ENCODE measurements around the gene AIFM3. TPM values are rescaled to one million over a fixed set of nuclear protein-coding genes. Genes with fewer than 3 reads are reported as not detected.
A peak's percentile ranks its signal among the peaks of the same experiment; 100 is the strongest.

Gene AIFM3
- total and polyA plus RNA-seq, 2 of the 13 experiments (the other 11 are each of a cell fraction or from before 2014, with no cell fraction given): 9.0 to 15.3 TPM

- TF ChIP-seq THYN1 (CRISPR knock-in tag; IDR thresholded peaks at IDR 0.05; ENCODE audit: borderline replicate concordance, low read depth): no peak
- TF ChIP-seq ZNF382 (CRISPR knock-in tag; IDR thresholded peaks at IDR 0.05; ENCODE audit: borderline replicate concordance): no peak
- no peak for TF ChIP-seq ZNF326 (CRISPR knock-in tag; IDR thresholded peaks at IDR 0.05; ENCODE audit: borderline replicate concordance)
- TF ChIP-seq ZNF816 (CRISPR knock-in tag; IDR thresholded peaks at IDR 0.05; ENCODE audit: borderline replicate concordance): no peak
- TF ChIP-seq IRF1 (CRISPR knock-in tag; IDR thresholded peaks at IDR 0.05; ENCODE audit: low read depth): no peak
- TF ChIP-seq, protein P1, sequence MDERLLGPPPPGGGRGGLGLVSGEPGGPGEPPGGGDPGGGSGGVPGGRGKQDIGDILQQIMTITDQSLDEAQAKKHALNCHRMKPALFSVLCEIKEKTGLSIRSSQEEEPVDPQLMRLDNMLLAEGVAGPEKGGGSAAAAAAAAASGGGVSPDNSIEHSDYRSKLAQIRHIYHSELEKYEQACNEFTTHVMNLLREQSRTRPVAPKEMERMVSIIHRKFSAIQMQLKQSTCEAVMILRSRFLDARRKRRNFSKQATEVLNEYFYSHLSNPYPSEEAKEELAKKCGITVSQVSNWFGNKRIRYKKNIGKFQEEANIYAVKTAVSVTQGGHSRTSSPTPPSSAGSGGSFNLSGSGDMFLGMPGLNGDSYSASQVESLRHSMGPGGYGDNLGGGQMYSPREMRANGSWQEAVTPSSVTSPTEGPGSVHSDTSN (CRISPR knock-in tag; IDR thresholded peaks at IDR 0.05): no peak
- TF ChIP-seq, protein P2, sequence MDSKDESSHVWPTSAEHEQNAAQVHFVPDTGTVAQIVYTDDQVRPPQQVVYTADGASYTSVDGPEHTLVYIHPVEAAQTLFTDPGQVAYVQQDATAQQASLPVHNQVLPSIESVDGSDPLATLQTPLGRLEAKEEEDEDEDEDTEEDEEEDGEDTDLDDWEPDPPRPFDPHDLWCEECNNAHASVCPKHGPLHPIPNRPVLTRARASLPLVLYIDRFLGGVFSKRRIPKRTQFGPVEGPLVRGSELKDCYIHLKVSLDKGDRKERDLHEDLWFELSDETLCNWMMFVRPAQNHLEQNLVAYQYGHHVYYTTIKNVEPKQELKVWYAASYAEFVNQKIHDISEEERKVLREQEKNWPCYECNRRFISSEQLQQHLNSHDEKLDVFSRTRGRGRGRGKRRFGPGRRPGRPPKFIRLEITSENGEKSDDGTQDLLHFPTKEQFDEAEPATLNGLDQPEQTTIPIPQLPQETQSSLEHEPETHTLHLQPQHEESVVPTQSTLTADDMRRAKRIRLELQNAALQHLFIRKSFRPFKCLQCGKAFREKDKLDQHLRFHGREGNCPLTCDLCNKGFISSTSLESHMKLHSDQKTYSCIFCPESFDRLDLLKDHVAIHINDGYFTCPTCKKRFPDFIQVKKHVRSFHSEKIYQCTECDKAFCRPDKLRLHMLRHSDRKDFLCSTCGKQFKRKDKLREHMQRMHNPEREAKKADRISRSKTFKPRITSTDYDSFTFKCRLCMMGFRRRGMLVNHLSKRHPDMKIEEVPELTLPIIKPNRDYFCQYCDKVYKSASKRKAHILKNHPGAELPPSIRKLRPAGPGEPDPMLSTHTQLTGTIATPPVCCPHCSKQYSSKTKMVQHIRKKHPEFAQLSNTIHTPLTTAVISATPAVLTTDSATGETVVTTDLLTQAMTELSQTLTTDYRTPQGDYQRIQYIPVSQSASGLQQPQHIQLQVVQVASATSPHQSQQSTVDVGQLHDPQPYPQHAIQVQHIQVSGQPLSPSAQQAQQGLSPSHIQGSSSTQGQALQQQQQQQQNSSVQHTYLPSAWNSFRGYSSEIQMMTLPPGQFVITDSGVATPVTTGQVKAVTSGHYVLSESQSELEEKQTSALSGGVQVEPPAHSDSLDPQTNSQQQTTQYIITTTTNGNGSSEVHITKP (CRISPR knock-in tag; IDR thresholded peaks at IDR 0.05; ENCODE audit: low read depth): no peak
- TF ChIP-seq PHB2 (IDR thresholded peaks at IDR 0.05; ENCODE audit: partially characterized antibody): no peak
- TF ChIP-seq, protein P3, sequence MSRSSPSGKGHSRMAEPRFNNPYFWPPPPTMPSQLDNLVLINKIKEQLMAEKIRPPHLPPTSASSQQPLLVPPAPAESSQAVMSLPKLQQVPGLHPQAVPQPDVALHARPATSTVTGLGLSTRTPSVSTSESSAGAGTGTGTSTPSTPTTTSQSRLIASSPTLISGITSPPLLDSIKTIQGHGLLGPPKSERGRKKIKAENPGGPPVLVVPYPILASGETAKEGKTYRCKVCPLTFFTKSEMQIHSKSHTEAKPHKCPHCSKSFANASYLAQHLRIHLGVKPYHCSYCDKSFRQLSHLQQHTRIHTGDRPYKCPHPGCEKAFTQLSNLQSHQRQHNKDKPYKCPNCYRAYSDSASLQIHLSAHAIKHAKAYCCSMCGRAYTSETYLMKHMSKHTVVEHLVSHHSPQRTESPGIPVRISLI (CRISPR knock-in tag; IDR thresholded peaks at IDR 0.05; ENCODE audit: borderline replicate concordance): no peak
- TF ChIP-seq AGO1 (IDR thresholded peaks at IDR 0.05; ENCODE audit: low read depth, low read length, poor library complexity, severe bottlenecking): no peak
- no peak for TF ChIP-seq SOX6 (IDR thresholded peaks at IDR 0.05)
- peak; percentile 32 for TF ChIP-seq SOX6 (CRISPR knock-in tag; IDR thresholded peaks at IDR 0.05)
- TF ChIP-seq ZNF557 (CRISPR knock-in tag; IDR thresholded peaks at IDR 0.05): no peak
- peak; percentile 45 for TF ChIP-seq HNF4A (CRISPR knock-in tag; IDR thresholded peaks at IDR 0.05)
- TF ChIP-seq EED (CRISPR knock-in tag; IDR thresholded peaks at IDR 0.05): no peak
- TF ChIP-seq, protein P4, sequence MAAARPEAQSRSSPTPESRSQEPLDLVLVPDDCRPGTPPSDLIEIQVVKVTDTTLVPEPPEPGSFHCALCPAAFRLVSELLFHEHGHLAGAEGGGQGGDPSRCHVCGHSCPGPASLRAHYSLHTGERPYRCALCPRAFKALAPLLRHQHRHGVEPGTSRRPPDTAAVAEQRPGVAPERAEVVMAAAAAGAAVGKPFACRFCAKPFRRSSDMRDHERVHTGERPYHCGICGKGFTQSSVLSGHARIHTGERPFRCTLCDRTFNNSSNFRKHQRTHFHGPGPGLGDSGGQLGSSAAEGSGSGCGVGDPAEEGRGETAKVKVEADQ (CRISPR knock-in tag; IDR thresholded peaks at IDR 0.05; ENCODE audit: borderline replicate concordance): no peak
- TF ChIP-seq SMARCE1 (IDR thresholded peaks at IDR 0.05; ENCODE audit: borderline replicate concordance): no peak
- TF ChIP-seq ZNF75D (CRISPR knock-in tag; IDR thresholded peaks at IDR 0.05; ENCODE audit: borderline replicate concordance): no peak
- no peak for TF ChIP-seq ZNF605 (CRISPR knock-in tag; IDR thresholded peaks at IDR 0.05)
- no peak for TF ChIP-seq POLR2AphosphoS2 (IDR thresholded peaks at IDR 0.05; ENCODE audit: low read depth, low read length)
- TF ChIP-seq PAWR (CRISPR knock-in tag; IDR thresholded peaks at IDR 0.05; ENCODE audit: borderline replicate concordance): no peak; the same call in 1 of the 2 replicates
These were observed 15.7 kb upstream of the AIFM3 start (continued) for GRCh38 chr22:20951151-20951931.
